ENCODE results near the gene ZNF710.

DNA sequence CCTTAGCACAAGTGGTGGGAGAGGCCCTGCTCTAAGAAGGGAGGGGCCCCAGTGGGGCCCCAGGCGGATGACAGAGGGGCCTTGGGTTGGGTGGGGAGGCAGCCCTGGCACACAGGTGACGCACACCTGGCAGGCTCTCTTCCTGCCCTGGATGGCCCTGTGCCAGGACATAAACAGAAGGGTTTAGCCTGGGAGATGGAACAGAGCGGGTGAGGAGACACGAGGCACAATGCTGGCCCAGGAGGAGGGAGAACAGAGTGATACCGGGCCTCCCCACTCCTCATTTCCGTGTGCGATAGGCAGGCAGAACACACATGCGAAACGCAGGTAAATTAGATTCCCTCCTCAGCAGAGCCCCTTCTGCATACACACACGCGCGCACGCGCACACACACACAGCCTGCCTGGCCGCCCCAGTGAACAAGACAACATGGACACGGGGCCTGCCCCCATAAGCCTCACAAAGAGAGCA, 61.4 kb downstream of the ZNF710 start:
- TF ChIP-seq, protein P1, sequence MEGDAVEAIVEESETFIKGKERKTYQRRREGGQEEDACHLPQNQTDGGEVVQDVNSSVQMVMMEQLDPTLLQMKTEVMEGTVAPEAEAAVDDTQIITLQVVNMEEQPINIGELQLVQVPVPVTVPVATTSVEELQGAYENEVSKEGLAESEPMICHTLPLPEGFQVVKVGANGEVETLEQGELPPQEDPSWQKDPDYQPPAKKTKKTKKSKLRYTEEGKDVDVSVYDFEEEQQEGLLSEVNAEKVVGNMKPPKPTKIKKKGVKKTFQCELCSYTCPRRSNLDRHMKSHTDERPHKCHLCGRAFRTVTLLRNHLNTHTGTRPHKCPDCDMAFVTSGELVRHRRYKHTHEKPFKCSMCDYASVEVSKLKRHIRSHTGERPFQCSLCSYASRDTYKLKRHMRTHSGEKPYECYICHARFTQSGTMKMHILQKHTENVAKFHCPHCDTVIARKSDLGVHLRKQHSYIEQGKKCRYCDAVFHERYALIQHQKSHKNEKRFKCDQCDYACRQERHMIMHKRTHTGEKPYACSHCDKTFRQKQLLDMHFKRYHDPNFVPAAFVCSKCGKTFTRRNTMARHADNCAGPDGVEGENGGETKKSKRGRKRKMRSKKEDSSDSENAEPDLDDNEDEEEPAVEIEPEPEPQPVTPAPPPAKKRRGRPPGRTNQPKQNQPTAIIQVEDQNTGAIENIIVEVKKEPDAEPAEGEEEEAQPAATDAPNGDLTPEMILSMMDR (conservative IDR thresholded peaks at IDR 0.05; ENCODE audit: low read length): no peak
- no peak for TF ChIP-seq EZH2phosphoT487 (IDR thresholded peaks at IDR 0.05; ENCODE audit: borderline replicate concordance)
